Pancreas (tissue), 10 donors: ENCODE data around the gene GDF10. TPM values are rescaled to one million over a fixed set of nuclear protein-coding genes. Genes with fewer than 3 reads are reported as not detected.

Experiments used
- ATAC-seq, 4 donors: fragments of 200-7000 bp; cut with Tn5 transposase; one replicate each; pipeline versions ENCODE4 v1.8.0 to v1.9.1; 2020; ENCODE audit warnings: mild to moderate bottlenecking in 4 of 4, moderate library complexity in 4 of 4
- DNase-seq, 6 donors: peaks; one replicate each; pipeline ENCODE4 v3.0.0-alpha.2; 2020
- FAIRE-seq: peaks from 2 replicates; lab custom pipeline; 2012; peaks lifted over from hg19 to GRCh38; lab: Jason Lieb, UNC
- H3K27ac ChIP-seq, 4 donors: fragments of 200-600 bp; sonication (generic); 1 replicate in 3 of 4; 2 replicates in 1 of 4; pipeline versions ENCODE4 v1.5.0 to v1.8.0; 2020
- H3K27me3 ChIP-seq, 4 donors: fragments of 200-600 bp; one replicate each; pipeline ENCODE4 v1.8.0; 2021
- H3K36me3 ChIP-seq, 3 donors: fragments of 200-600 bp; sonication (generic) in 1 of 3; one replicate each; pipeline versions ENCODE4 v1.5.0 to v1.8.0; 2020 to 2021
- H3K4me1 ChIP-seq, 3 donors: fragments of 200-600 bp; one replicate each; pipeline ENCODE4 v1.8.0; 2021
- H3K4me3 ChIP-seq, 4 donors: fragments of 200-600 bp; sonication (generic) in 2 of 4; one replicate each; pipeline versions ENCODE4 v1.5.0 to v1.8.0; 2020 to 2021
- H3K9me3 ChIP-seq, 4 donors: fragments of 200-600 bp; one replicate each; pipeline ENCODE4 v1.8.0; 2021
- CTCF ChIP-seq, 4 donors: fragments of 200-600 bp; sonication (generic) in 3 of 4; IDR thresholded peaks; one replicate each; pipeline versions ENCODE4 v1.5.0 to v1.8.0; 2021; ENCODE audit warnings: antibody characterized with exemption in 4 of 4
- WGBS, 2 donors: extraction: QIAGEN DNeasy Blood & Tissue Kit; methylation state at CpG; one replicate each; pipeline ENCODE4 v1.1.7; 2013; 5-methylcytosine and 5-hydroxymethylcytosine counted together
- intact Hi-C, 3 donors: fragments of 100-400 bp; cut with DNase I; formaldehyde crosslinking; loops; one replicate each; pipeline versions ENCODE4 v1.11.1 to v1.14.2; 2022
- polyA plus RNA-seq, 2 donors: library from polyadenylated mRNA; stranded (reverse); fragments of 200-250 nt; gene quantifications; one replicate each; pipeline ENCODE4 v1.2.3, GENCODE V29; 2013
- total RNA-seq, 6 donors: library from RNA; stranded (reverse); fragmentation: NEBNext Ultra II Directional in 4 of 6; extraction: Animal tissue kit (Norgen Biotek cat#: 25700) in 4 of 6; gene quantifications; one replicate each; pipeline versions ENCODE4 v1.2.1 to v1.2.4, GENCODE V29; 2021 to 2023
- donor health status: healthy with polysubstance abuse.
- donor health status: DM: no; HTN: no; CAD: no; lungs with moderate emphysema.
- donor health status: DM: no; HTN: no; CAD: no.
- donor health status: control.
- donor health status: control.
- donor health status: Bipolar disorder and iron deficiency.
- donor health status: DM: yes; HTN: yes; CAD: no.
- donor health status: DM: no; HTN: no; CAD: no.
- donor health status: DM: no; HTN: no; CAD: no.
- donor health status: DM: yes; HTN: yes; CAD: no.

Gene GDF10
- total and polyA plus RNA-seq, 8 donors: 2.0 to 13.7 (median 8.8) TPM

GRCh38 chr10:47303866-47304265 is 3.9 kb downstream of the GDF10 start:
- FAIRE-seq (no peak), DNase-seq (peak in 1 of 6 donors; percentile 48), ATAC-seq (no peak)
- Histone ChIP-seq H3K36me3 (no peaks in the 10 kb centered on the region), H3K27ac (no peak overlapping the region), H3K9me3 (no peaks in the 10 kb centered on the region), H3K4me1 (peaks cover 8 to 35% (median 32%) of the 10 kb centered on the region in 3 donors), H3K4me3 (no peak overlapping the region), H3K27me3 (no peaks in the 10 kb centered on the region)
- intact Hi-C loops: no loop called here
- WGBS, 2 donors: 43 to 47% methylated on average over 6 of the region's 6 CpGs
- no peak for TF ChIP-seq CTCF (IDR thresholded peaks at IDR 0.05)

- Histone ChIP-seq H3K9me3 (no peaks in the 10 kb centered on the region), H3K4me1 (peaks cover 13 to 39% (median 38%) of the 10 kb centered on the region in 3 donors), H3K4me3 (no peak overlapping the region), H3K27me3 (no peaks in the 10 kb centered on the region), H3K36me3 (no peaks in the 10 kb centered on the region), H3K27ac (peak overlapping the region in 3 of 4 donors; percentile 17 to 46 (median 43))
- 19 to 30% methylated on average over 2 of the region's 2 CpGs for WGBS, 2 donors
- no peak for TF ChIP-seq CTCF (IDR thresholded peaks at IDR 0.05)
- ATAC-seq (peak in 2 of 4 donors; percentile 21 to 22), DNase-seq (no peak), FAIRE-seq (no peak)
- intact Hi-C loops: no loop called here
Measured at GRCh38 chr10:47305566-47305965, 5.6 kb downstream of the GDF10 start.

GRCh38 chr10:47306387-47307210 is 6.6 kb downstream of the GDF10 start:
- peak; percentile 48 to 66 (median 56) for ATAC-seq
- Histone ChIP-seq H3K27ac (peak overlapping the region in 3 of 4 donors; percentile 18 to 43 (median 38)), H3K4me3 (no peak overlapping the region), H3K36me3 (no peaks in the 10 kb centered on the region), H3K27me3 (no peaks in the 10 kb centered on the region), H3K9me3 (no peaks in the 10 kb centered on the region), H3K4me1 (peaks cover 21 to 47% (median 47%) of the 10 kb centered on the region in 3 donors)
- peak in 5 of 6 donors; percentile 55 to 77 (median 67) for DNase-seq
- no peak for FAIRE-seq
- WGBS, 2 donors: 40 to 44% methylated on average over 10 of the region's 10 CpGs
- TF ChIP-seq CTCF (IDR thresholded peaks at IDR 0.05): no peak
- intact Hi-C loops: no loop called here

GRCh38 chr10:47307381-47307780 is 7.4 kb downstream of the GDF10 start:
- peak in 1 of 6 donors; percentile 51 for DNase-seq
- FAIRE-seq: no peak
- WGBS, 2 donors: 87 to 90% methylated on average over 3 of the region's 3 CpGs
- no peak for ATAC-seq
- peak overlapping the region in 1 of 4 donors; percentile 17 for H3K27ac ChIP-seq
- H3K4me1 ChIP-seq: peaks cover 21 to 51% (median 48%) of the 10 kb centered on the region in 3 donors
- TF ChIP-seq CTCF (IDR thresholded peaks at IDR 0.05): no peak
- no peaks in the 10 kb centered on the region for H3K36me3 ChIP-seq
- intact Hi-C loops: no loop called here
- H3K4me3 ChIP-seq: no peak overlapping the region
- H3K9me3 ChIP-seq: no peaks in the 10 kb centered on the region
- no peaks in the 10 kb centered on the region for H3K27me3 ChIP-seq

GRCh38 chr10:47308775-47309174 is 8.8 kb downstream of the GDF10 start:
- peak overlapping the region in 1 of 4 donors; percentile 13 for H3K27ac ChIP-seq
- peak in 3 of 6 donors; percentile 52 to 57 (median 53) for DNase-seq
- 38 to 46% methylated on average over 9 of the region's 9 CpGs for WGBS, 2 donors

More at GRCh38 chr10:47308775-47309174, 8.8 kb downstream of the GDF10 start:
- intact Hi-C loops: no loop called here
- FAIRE-seq (no peak), ATAC-seq (no peak)
- Histone ChIP-seq H3K36me3 (peaks cover 0 to 5% (median 5%) of the 10 kb centered on the region in 3 donors), H3K4me3 (no peak overlapping the region), H3K27me3 (no peaks in the 10 kb centered on the region), H3K4me1 (peaks cover 21 to 45% (median 40%) of the 10 kb centered on the region in 3 donors), H3K9me3 (no peaks in the 10 kb centered on the region)
- TF ChIP-seq CTCF (IDR thresholded peaks at IDR 0.05): no peak
